Left cardiac atrium (tissue), 4 donors: ENCODE data around the gene AQP6. TPM values are rescaled to one million over a fixed set of nuclear protein-coding genes. Genes with fewer than 3 reads are reported as not detected.
A peak's percentile ranks its signal among the peaks of the same experiment; 100 is the strongest.

ENCODE experiments used
- ATAC-seq, 2 donors: fragments of 200-7000 bp; cut with Tn5 transposase; one replicate each; pipeline ENCODE4 v1.9.1; 2020; ENCODE audit warnings: mild to moderate bottlenecking in 2 of 2, moderate library complexity in 2 of 2
- DNase-seq: peaks from one replicate; pipeline ENCODE4 v3.0.0-alpha.2; 2020
- intact Hi-C, 2 donors: fragments of 100-400 bp; cut with DNase I; formaldehyde crosslinking; loops; one replicate each; pipeline versions ENCODE4 v1.14.1 to v1.15.1; 2022 to 2023
- total RNA-seq, 2 donors: library from RNA; stranded (reverse); fragmentation: NEBNext Ultra II Directional; extraction: Animal tissue kit (Norgen Biotek cat#: 25700); gene quantifications; one replicate each; pipeline ENCODE4 v1.2.1, GENCODE V29; 2021
- donor health status: DM: no; HTN: yes; CAD: no.
- donor health status: DM: no; HTN: yes; CAD: no; lungs with severe emphysema.
- donor health status: DM: yes; HTN: yes; CAD: no.
- donor health status: Dilated cardiomyopathy.

Gene AQP6
- total RNA-seq, 2 donors from 2014 or later = 0.13 to 0.77 TPM

GRCh38 chr12:49941556-49942511, 30.9 kb upstream of the AQP6 start:
- DNase-seq (no peak), ATAC-seq (no peak)
- intact Hi-C loops = no loop called here

GRCh38 chr12:49942512-49942893, 30.2 kb upstream of the AQP6 start:
- DNase-seq (no peak), ATAC-seq (no peak)
- intact Hi-C loops = no loop called here

- no peak for ATAC-seq
- DNase-seq = no peak
- intact Hi-C loops = no loop called here
These were observed 29.7 kb upstream of the AQP6 start for GRCh38 chr12:49942921-49943624.

GRCh38 chr12:49943625-49943960, 29.2 kb upstream of the AQP6 start:
- DNase-seq = no peak
- intact Hi-C loops = no loop called here
- ATAC-seq = no peak

- no peak for DNase-seq
- intact Hi-C loops = no loop called here
- no peak for ATAC-seq
These were observed 28.7 kb upstream of the AQP6 start for GRCh38 chr12:49944046-49944445.

GRCh38 chr12:49944718-49945117, 28.0 kb upstream of the AQP6 start:
- DNase-seq (no peak), ATAC-seq (no peak)
- intact Hi-C loops = loop anchor here in 1 of 2 donors (5.0 kb wide), 1 partner anchor 77 kb away; no protein-coding TSS in a partner anchor

GRCh38 chr12:49945394-49946080, 27.2 kb upstream of the AQP6 start:
- peak; percentile 88 for DNase-seq
- intact Hi-C loops = loop anchor here in 1 of 2 donors (5.0 kb wide), 1 partner anchor 78 kb away; no protein-coding TSS in a partner anchor
- ATAC-seq = peak; percentile 96 to 97

- intact Hi-C loops = loop anchor here in 1 of 2 donors (5.0 kb wide), 1 partner anchor 79 kb away; no protein-coding TSS in a partner anchor
- DNase-seq (no peak), ATAC-seq (no peak)
These were observed 26.7 kb upstream of the AQP6 start for GRCh38 chr12:49946086-49946485.

GRCh38 chr12:49946497-49946896, 26.2 kb upstream of the AQP6 start:
- ATAC-seq = no peak
- intact Hi-C loops = loop anchor here in 1 of 2 donors (5.0 kb wide), 1 partner anchor 79 kb away; no protein-coding TSS in a partner anchor
- no peak for DNase-seq

GRCh38 chr12:49947593-49948226, 25.0 kb upstream of the AQP6 start:
- ATAC-seq (no peak), DNase-seq (no peak)
- intact Hi-C loops = loop anchor here in 1 of 2 donors (5.0 kb wide), 1 partner anchor 80 kb away; no protein-coding TSS in a partner anchor

- ATAC-seq = no peak
- intact Hi-C loops = loop anchor here in 1 of 2 donors (5.0 kb wide), 1 partner anchor 82 kb away; no protein-coding TSS in a partner anchor
These were observed 23.6 kb upstream of the AQP6 start for GRCh38 chr12:49948866-49949845.

GRCh38 chr12:49949866-49950265, 22.9 kb upstream of the AQP6 start:
- intact Hi-C loops = loop anchor here (5.0 to 10.0 kb wide), 2 partner anchors 75 to 83 kb away; no protein-coding TSS in a partner anchor
- no peak for ATAC-seq
- no peak for DNase-seq

More at GRCh38 chr12:49948866-49949845, 23.6 kb upstream of the AQP6 start:
- DNase-seq = no peak

- intact Hi-C loops = loop anchor here in 1 of 2 donors (10.0 kb wide), 1 partner anchor 76 kb away; no protein-coding TSS in a partner anchor
- DNase-seq (no peak), ATAC-seq (peak in 1 of 2 donors; percentile 62)
These were observed 22.2 kb upstream of the AQP6 start, which contains the start of gene AQP2 for GRCh38 chr12:49950273-49951251. TSS of gene AQP2 (plus strand) at chr12:49950737. CDS start at chr12:49950831, 94 bp downstream.

GRCh38 chr12:49951411-49952240, 21.1 kb upstream of the AQP6 start:
- ATAC-seq (no peak), DNase-seq (no peak)

GRCh38 chr12:49952391-49953055, 20.2 kb upstream of the AQP6 start:
- no peak for ATAC-seq
- no peak for DNase-seq
- intact Hi-C loops = loop anchor here in 1 of 2 donors (10.0 kb wide), 1 partner anchor 78 kb away; no protein-coding TSS in a partner anchor

More at GRCh38 chr12:49951411-49952240, 21.1 kb upstream of the AQP6 start:
- intact Hi-C loops = loop anchor here in 1 of 2 donors (10.0 kb wide), 1 partner anchor 77 kb away; no protein-coding TSS in a partner anchor
